HFFc6 (cell line): ENCODE results near the gene INSC. TPM values are rescaled to one million over a fixed set of nuclear protein-coding genes. Genes with fewer than 3 reads are reported as not detected.

ENCODE experiments used
- DNase-seq: peaks from one replicate; pipeline ENCODE4 v3.0.0-alpha.2; 2018
- H3K27ac Mint-ChIP-seq: 2 replicates; pipeline ENCODE4 v1.8.0; 2020; ENCODE audit warnings: mild to moderate bottlenecking, mixed read lengths
- H3K27me3 Mint-ChIP-seq: 2 replicates; pipeline ENCODE4 v1.8.0; 2021; ENCODE audit warnings: mild to moderate bottlenecking, moderate library complexity, mixed read lengths; ENCODE audit not compliant: insufficient read depth
- H3K36me3 Mint-ChIP-seq: 2 replicates; pipeline ENCODE4 v1.8.0; 2021; ENCODE audit warnings: low read depth, mixed read lengths
- H3K4me1 Mint-ChIP-seq: 2 replicates; pipeline ENCODE4 v1.8.0; 2020; ENCODE audit warnings: low read depth, mixed read lengths
- H3K4me3 Mint-ChIP-seq: 2 replicates; pipeline ENCODE4 v1.8.0; 2020; ENCODE audit warnings: mild to moderate bottlenecking, moderate library complexity, mixed read lengths
- H3K9me3 Mint-ChIP-seq: 2 replicates; pipeline ENCODE4 v1.8.0; 2020; ENCODE audit warnings: mild to moderate bottlenecking, mixed read lengths
- CTCF ChIP-seq: fragments of 200-600 bp; sonication (generic); IDR thresholded peaks from 2 replicates; pipeline ENCODE4 v1.5.0; 2021; ENCODE audit warnings: antibody characterized with exemption, mild to moderate bottlenecking
- total RNA-seq, 6 experiments: library from RNA; stranded (reverse); fragmentation: NEBNext Ultra II Directional; extraction: Animal tissue kit (Norgen Biotek cat#: 25700); gene quantifications; 2 replicates in 1 of 6; 3 replicates in 5 of 6; pipeline ENCODE4 v1.2.3, GENCODE V29; 2021

Gene INSC
- total RNA-seq, 6 experiments from 2014 or later = 0.08 to 0.43 (median 0.16) TPM

DNA sequence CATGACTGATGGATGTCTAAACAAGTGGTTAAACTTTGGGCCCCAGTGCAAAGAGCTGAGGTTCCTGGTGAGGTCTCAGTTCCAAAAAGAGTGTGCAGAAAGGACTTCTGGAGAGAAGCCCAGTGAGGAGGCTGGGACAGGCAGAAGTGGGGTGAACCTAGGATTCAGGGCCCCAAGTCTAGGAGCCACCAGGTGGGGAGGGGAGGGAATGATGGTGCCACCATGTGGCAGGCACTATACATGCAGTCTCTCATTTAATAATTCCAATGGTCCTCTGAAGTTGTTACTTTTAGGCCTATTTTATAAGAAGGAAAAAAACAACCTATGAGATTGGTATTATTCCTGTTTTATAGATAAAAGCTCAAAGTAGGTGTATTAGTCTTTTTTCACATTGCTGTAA is 102.0 kb downstream of the INSC start:
- TF ChIP-seq CTCF = peak; percentile 78

DNA sequence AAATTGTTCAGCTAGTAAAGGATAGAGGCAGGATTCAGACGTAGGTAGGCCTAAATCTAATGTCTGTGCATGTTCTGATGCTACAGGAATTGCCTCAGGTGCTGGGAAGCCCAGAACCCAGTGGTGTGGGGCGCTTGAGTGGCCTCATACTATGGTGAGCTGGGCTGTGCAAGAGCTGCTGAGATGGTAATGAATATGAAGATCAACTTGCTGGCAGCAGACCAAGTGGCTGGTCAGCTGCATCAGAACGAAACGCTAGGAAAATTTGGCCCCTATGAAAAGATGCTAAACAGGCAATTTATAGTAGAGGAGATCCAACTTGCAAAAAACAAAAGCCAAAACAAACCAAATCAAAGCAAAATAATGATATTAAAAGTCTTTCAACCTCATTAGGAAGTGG is 102.7 kb downstream of the INSC start:
- TF ChIP-seq CTCF = no peak
- H3K27ac Mint-ChIP-seq = no peak overlapping the region
- no peak overlapping the region for H3K4me3 Mint-ChIP-seq
- no peaks in the 10 kb centered on the region; the same call in none of the 2 replicates for H3K27me3 Mint-ChIP-seq
- H3K4me1 Mint-ChIP-seq = no peaks in the 10 kb centered on the region
- H3K36me3 Mint-ChIP-seq = no peaks in the 10 kb centered on the region
- DNase-seq = no peak
- H3K9me3 Mint-ChIP-seq = no peaks in the 10 kb centered on the region

More for the DNA sequence above, 102.0 kb downstream of the INSC start:
- Mint-ChIP-seq H3K27ac (no peak overlapping the region), H3K4me1 (no peaks in the 10 kb centered on the region), H3K9me3 (no peaks in the 10 kb centered on the region), H3K4me3 (no peak overlapping the region), H3K27me3 (no peaks in the 10 kb centered on the region; the same call in none of the 2 replicates), H3K36me3 (no peaks in the 10 kb centered on the region)
- DNase-seq = no peak

DNA sequence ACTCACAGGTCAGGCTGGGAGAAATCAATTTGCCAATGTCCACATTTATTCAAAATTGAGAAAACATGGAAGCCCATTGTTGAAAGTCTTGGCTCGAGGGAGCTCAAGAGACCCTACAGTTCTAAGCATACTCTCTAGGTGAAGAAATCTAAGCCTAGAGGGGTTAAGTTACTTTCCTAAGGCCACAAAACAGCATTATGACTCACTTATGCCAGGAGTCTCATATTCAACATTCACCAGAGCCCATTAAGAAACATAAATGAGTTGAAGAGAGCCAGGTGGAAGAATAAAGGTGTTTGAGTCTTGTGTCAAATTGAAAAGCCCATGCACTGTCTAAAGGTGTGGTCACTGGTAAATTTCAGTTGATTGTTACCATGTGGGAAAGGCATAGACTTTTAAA is 108.1 kb downstream of the INSC start:
- no peak for TF ChIP-seq CTCF
- no peaks in the 10 kb centered on the region; the same call in 1 of the 2 replicates for H3K4me1 Mint-ChIP-seq
- no peak for DNase-seq
- H3K27ac Mint-ChIP-seq = no peak overlapping the region
- no peaks in the 10 kb centered on the region for H3K36me3 Mint-ChIP-seq
- H3K4me3 Mint-ChIP-seq = no peak overlapping the region
- peaks cover 3% of the 10 kb centered on the region for H3K27me3 Mint-ChIP-seq
- H3K9me3 Mint-ChIP-seq = no peaks in the 10 kb centered on the region

GRCh38 chr11:15223318-15223717 is 108.6 kb downstream of the INSC start:
- no peaks in the 10 kb centered on the region for H3K36me3 Mint-ChIP-seq
- peak; percentile 5 for DNase-seq

GRCh38 chr11:15224466-15224865 is 109.7 kb downstream of the INSC start:
- Mint-ChIP-seq H3K36me3 (no peaks in the 10 kb centered on the region), H3K27ac (no peak overlapping the region), H3K9me3 (no peaks in the 10 kb centered on the region), H3K27me3 (peaks cover 3% of the 10 kb centered on the region), H3K4me1 (no peaks in the 10 kb centered on the region; the same call in 1 of the 2 replicates), H3K4me3 (no peak overlapping the region)
- no peak for TF ChIP-seq CTCF
- DNase-seq = no peak

More at GRCh38 chr11:15223318-15223717, 108.6 kb downstream of the INSC start:
- no peak for TF ChIP-seq CTCF
- H3K4me3 Mint-ChIP-seq = no peak overlapping the region
- no peak overlapping the region for H3K27ac Mint-ChIP-seq
- peaks cover 3% of the 10 kb centered on the region for H3K27me3 Mint-ChIP-seq
- H3K4me1 Mint-ChIP-seq = no peaks in the 10 kb centered on the region; the same call in 1 of the 2 replicates
- H3K9me3 Mint-ChIP-seq = no peaks in the 10 kb centered on the region

DNA sequence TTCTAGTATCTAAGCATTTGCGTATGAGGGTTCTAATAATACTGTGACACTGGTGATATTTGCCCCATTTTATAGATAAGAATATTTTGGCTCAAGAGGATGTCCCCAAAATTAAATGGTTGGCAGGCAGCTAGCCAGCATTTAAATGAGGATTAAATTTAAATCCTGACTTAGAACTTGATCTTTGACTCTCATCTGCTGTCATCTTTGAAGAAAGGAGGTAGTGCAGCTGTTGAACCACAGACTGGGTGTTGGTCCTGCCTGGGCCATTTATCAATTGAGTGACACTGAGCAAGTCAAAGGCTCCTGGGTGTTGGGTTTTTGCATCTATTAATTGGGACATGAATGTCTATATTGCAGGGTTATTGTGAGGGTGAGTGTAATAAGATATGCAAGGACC is 112.3 kb downstream of the INSC start:
- Mint-ChIP-seq H3K27ac (no peak overlapping the region), H3K9me3 (no peaks in the 10 kb centered on the region), H3K27me3 (peaks cover 4% of the 10 kb centered on the region), H3K36me3 (no peaks in the 10 kb centered on the region), H3K4me1 (no peaks in the 10 kb centered on the region; the same call in 1 of the 2 replicates), H3K4me3 (no peak overlapping the region)
- DNase-seq = no peak
- TF ChIP-seq CTCF = no peak
